Esophagus squamous epithelium (tissue), 4 donors: ENCODE results near the gene GRN.

Experiments
- CTCF ChIP-seq, 6 experiments: fragments of 450-650 bp in 4 of 6; fragments of 200-600 bp in 2 of 6; sonication (generic) in 2 of 6; IDR thresholded peaks; one replicate each; pipeline ENCODE4 v1.5.1; 2016 to 2019; ENCODE audit warnings: antibody characterized with exemption in 6 of 6, mild to moderate bottlenecking in 4 of 6, moderate library complexity in 4 of 6
- POLR2A ChIP-seq, 4 donors: fragments of 450-650 bp; IDR thresholded peaks; one replicate each; pipeline ENCODE4 v1.6.1; 2017; ENCODE audit warnings: antibody characterized with exemption in 4 of 4, mild to moderate bottlenecking in 4 of 4, moderate library complexity in 3 of 4

DNA sequence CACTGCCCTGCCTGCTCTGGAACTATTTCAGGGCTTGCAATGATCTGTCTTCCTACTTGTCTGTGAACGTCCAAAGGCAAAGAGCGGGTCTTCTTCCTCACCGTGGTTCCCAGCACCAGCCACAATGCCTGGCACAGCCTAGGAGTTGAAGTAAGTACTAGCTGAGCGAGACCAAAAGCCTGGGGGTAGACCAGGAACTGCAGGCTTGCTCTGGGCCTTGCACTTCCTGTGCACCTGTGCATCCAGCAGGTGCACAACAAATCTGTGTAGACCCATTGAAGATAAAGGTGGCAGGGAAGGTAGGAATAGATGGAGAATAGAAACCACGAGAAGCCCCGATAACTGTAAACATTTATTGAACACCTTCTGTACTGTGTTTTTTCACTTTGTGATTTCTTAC is 13.9 kb downstream of the GRN start:
- no peak for TF ChIP-seq CTCF (IDR thresholded peaks at IDR 0.05)
- no peak for TF ChIP-seq POLR2A (IDR thresholded peaks at IDR 0.05)
